Stimulated activated CD8-positive, alpha-beta memory T cell treated with anti-CD3 and anti-CD28 coated beads, Interleukin-12 subunit alpha, Interleukin-12 subunit beta, amount 100 ng/mL, for 24 hours (primary cell): Measurements from ENCODE around the gene RELT.

Source experiments
- DNase-seq: peaks from one replicate; pipeline ENCODE4 v3.0.0-alpha.2; 2020; ENCODE audit errors: extremely low read depth

The RELT gene

GRCh38 chr11:73392108-73393010 is 16.2 kb downstream of the RELT start:
- no peak for DNase-seq

- DNase-seq: no peak
These were observed 16.8 kb downstream of the RELT start for GRCh38 chr11:73393011-73393380.

GRCh38 chr11:73393479-73394415 is 17.5 kb downstream of the RELT start:
- peak; percentile 11 for DNase-seq

DNA sequence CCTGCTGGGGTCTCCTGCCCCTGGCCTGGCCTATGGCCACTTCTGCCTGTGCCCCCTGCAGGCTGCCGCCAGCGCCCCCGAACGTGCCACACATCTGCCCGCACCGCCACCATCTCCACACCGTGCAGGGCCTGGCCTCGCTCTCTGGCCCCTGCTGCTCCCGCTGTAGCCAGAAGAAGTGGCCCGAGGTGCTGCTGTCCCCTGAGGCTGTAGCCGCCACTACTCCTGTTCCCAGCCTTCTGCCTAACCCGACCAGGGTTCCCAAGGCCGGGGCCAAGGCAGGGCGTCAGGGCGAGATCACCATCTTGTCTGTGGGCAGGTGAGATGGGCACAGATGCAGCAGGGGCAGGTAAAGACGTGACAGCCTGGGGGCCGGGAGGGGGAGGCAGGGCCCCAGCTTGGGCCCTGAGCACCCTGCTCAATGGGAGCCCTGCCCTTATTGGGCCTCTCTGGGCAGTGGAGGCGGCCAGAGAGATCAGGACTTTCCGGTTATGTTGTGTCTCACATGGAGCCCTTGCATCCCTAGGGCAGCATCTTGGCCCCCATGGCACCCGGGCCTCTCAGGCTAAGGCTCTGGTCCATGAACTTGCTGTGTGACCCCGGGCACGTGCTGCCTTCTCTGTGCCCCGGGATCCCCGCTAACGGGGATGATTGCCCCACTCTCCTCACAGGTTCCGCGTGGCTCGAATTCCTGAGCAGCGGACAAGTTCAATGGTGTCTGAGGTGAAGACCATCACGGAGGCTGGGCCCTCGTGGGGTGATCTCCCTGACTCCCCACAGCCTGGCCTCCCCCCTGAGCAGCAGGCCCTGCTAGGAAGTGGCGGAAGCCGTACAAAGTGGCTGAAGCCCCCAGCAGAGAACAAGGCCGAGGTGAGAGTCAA is 18.5 kb downstream of the RELT start:
- DNase-seq: no peak

DNA sequence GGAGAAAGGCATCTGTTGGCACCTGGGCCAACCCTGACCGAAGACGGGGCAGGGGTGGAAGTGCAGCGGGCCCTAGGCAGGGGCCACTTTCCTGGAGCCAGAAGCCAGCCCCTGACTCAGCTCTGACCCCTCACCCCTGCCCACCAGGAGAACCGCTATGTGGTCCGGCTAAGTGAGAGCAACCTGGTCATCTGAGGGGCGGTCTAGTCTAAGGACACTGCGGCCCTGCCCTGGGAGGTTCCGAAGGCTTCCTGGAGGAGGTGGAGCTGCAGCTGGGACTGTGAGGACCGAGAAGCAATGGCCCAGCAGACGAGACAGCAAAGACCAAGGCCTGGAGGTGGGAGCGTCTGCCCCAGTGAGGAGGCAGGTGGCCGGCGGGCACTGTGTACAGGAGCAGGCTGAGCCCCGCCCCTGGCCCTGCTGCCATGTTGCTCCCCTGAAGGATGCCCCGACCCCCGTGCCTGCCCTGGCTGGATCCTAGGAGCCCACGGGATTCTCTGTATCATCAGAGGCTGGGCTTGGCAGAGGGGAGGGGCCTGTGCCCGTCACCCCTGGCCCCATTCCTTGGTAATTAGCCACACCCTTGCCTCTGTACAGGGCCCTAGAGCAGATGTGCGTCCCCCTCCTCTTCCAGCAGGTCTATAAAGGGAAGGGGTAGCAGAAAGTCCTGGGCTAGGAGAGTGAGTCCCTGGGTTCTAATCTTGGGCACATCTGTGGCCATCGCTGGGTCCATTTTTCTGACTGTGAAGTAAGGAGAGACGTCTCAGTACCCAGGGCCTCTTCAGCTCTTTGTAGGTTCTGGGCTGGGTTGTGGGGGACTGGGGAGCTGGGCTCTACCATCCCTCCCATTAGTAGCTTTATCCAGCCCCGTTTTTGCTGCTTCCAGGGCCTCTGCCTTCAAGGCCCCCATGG is 19.4 kb downstream of the RELT start:
- no peak for DNase-seq

- no peak for DNase-seq
These were observed 20.2 kb downstream of the RELT start for GRCh38 chr11:73396251-73396930.

GRCh38 chr11:73396985-73397384 is 20.8 kb downstream of the RELT start:
- DNase-seq: no peak

DNA sequence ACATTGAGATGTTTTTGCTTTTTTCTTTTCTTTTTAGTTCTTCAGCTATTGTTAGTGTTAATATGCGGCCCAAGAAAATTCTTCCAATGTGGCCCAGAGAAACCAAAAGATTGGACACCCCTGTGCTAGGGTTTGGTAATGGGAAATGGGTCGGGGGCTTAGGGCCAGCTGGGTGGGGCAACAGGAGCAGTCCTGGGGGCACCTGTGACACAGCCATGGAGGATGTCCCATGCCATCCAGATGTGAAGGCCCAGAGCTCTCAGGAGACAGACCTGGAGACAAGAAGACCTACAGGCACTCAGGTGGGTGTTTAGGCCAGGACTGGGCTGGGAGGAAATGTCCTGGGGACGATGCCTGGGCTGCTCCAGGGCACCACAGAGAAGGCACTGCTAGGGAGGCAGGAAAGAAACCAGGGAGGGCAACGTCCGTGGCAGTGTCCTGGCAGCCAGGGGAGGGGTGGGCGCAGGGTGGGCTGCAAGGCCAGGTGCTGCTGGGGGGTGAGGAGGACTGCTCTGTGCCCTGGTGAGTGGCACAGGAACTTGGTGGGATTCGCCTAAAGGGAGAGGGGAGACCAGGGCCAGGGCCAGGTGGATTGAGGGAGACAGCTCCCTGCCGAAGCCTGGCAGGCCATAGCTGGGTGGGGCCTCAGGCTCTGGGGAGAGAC is 21.4 kb downstream of the RELT start:
- no peak for DNase-seq

DNA sequence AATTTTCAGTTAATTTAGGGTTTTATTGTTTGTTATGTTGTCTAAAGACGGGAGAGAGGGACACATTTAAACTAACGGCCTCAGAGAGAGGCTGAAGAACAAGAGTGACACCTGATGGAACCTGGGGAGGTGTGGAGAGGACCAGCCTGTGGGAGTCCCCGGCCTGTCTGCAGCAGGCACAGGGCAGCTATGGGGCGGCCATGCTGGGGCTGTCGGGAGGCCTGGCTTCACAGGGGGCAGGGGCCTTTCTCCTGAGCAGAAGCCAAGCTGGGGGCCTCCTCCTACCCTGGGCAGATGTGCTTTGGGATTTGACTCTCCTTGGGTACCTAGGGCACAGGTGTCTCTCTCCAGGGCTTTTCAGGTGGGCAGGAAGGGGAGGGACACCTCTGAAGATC is 21.9 kb downstream of the RELT start:
- DNase-seq: no peak

DNA sequence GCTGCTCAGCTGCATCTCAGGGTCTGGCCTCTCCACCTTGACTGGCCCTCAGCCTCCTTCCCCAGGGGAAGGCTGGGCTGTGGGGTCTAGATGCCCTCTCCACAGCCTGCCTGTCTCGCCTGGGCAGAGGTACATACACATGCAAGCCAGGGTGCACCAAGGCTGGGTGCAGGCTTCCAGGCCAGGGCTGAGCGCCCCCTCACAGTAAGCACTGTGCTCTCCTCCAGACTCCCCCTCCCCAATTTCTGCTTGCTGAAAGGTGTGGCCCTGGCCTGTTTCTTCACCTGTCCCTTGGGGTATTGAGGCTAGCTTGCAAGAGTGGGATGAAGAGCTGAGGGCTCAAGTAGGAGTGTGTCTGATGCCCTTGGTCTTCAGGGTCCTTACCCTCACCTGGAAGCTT is 22.5 kb downstream of the RELT start:
- no peak for DNase-seq

- DNase-seq: no peak
These were observed 23.0 kb downstream of the RELT start for GRCh38 chr11:73399159-73399590.

GRCh38 chr11:73399636-73400035 is 23.4 kb downstream of the RELT start:
- no peak for DNase-seq

DNA sequence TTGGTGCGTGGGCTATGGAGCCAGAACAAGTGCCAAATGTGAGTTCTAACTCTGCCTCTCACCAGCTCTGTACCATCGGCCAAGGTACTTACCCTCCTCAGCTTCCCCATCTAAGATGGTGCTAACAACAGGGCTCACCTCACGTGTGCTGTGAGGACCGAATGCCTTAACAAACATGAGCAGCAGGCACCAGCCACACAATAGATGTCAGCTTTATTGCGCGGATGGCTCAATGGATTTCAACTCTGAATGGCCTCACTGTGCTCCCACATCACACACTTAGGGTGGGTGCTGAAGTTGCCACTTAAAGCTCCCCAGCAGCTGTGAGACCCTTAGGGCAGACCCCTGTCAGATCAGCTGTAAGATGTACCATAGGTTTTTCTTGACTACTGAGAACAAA is 24.1 kb downstream of the RELT start:
- DNase-seq: no peak

- no peak for DNase-seq
These were observed 25.2 kb downstream of the RELT start for GRCh38 chr11:73401217-73401923.

DNA sequence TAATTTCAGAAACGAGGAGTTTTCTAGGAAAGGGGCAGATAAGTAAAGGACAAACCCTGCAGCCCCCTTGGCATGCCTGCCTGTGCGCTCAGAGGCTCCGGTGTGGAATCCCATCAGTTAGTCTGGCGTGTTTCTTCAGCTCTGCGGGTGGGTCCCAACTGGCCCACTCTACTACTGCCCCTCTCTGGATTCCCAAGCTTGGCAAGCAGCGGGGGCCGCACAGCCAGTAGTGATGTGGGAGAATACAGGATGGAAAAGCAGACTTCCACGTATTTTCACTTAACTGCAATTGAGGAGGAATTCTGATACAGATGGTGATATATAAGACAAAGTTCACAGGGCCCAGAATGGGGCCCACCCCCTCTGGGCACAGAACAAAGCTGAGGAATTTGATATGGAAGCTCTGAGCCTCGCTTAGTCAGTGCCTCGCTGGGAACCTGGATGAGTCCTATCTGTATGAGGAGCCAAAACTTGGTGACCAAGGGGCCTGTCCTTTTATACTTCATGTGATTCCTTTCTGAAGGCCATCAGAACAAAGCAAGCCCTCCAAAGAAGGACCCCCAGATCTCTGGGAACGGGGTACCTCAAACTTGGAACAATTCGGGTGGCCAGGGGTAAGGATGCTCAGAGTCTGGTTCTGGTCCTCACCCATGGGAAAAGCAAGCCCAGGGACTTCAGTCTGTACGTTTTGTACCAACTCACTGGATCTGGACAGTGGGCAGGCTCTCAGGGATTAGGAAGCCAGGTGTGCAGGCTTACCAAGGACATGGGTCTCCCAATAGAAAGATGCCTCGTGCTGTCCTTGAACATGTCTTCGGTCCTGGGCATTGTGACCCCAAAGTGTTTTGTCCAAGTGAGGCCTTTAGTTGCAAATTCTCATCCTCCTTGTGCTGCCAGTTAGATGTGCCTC is 26.0 kb downstream of the RELT start:
- no peak for DNase-seq

DNA sequence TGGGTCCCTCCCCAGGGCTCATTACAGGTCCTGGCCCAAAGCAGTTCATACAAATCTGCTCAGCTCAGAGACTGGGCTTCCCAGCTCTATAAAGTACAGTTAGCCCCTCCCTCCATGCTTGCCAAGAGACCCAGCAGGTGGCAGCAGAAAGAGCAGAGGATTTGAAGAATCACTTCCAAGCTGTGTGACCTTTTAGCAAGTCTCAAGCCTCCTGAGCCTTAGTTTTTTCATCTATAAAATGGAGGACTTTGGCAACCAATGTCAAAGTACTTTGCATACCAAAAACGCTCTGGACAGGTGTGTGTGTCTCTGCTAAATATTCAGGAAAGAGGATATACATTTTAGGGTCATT is 26.6 kb downstream of the RELT start:
- DNase-seq: no peak

DNA sequence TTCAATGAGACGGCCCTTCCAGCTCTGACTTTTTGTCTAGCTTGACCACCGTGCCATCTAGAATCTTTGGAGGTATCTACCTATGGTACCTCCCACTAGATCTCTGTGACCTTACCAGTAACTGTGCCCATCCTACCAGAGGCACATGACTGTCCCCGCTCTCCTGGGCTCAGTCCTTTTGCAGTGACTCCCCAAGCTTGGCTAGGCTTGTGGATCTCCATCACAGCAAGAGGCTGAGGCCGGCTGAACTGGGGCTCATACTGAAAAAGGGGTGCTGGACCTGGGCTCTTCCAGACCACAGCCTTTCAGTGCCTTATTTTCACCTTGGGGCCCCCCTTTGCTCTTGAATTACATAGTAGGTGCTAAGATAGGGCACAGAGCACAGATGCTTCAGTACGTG is 27.3 kb downstream of the RELT start:
- no peak for DNase-seq

- no peak for DNase-seq
These were observed 27.8 kb downstream of the RELT start for GRCh38 chr11:73404048-73404447.
